GM12872 (cell line): Measurements from ENCODE around the gene TUBAL3.

Experiments
- CTCF ChIP-seq: IDR thresholded peaks from 3 replicates; pipeline ENCODE4 v1.5.1; 2011; ENCODE audit warnings: low read depth, mild to moderate bottlenecking, low read length, moderate library complexity; ENCODE audit not compliant: insufficient read depth

Gene TUBAL3

GRCh38 chr10:5370493-5371352 lies 33.9 kb downstream of the TUBAL3 start:
- no peak for TF ChIP-seq CTCF

DNA sequence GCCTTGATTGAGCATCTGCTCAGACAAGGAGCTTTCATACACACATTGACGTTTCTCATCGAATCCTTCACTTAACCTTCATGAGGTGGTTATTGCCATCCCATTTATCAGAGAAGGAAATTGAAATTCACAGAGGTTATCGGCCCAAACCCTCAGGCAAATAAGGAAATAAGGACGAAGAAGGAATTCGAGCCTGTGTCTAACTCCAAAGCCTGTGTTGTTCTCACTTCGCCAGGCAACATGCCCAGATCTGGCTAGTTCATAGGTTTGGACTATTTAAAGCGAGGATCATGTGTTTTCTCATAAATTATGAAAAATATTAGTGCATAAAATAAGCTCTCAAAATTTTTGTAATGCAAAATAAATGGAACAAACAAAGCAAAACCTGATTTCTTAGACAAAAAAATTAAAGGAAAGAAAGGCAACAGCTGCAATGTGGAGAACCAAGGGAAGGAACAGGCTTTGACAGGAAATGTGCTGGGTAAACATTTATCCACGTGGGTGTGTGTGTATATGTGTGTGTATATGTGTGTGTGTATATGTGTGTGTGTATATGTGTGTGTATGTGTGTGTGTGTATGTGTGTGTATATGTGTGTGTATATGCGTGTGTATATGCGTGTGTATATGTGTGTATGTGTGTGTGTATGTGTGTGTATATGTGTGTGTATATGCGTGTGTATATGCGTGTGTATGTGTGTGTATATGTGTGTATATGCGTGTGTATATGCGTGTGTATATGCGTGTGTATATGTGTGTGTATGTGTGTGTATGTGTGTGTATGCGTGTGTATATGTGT lies 35.1 kb downstream of the TUBAL3 start:
- TF ChIP-seq CTCF: no peak

GRCh38 chr10:5365928-5366327 lies 38.7 kb downstream of the TUBAL3 start:
- TF ChIP-seq CTCF: no peak

GRCh38 chr10:5364890-5365338 lies 39.7 kb downstream of the TUBAL3 start, which contains the start of gene UCN3:
TSS of gene UCN3 (plus strand) at chr10:5364966. CDS start at chr10:5373721, 8,755 bp downstream.
- TF ChIP-seq CTCF: no peak

GRCh38 chr10:5364374-5364773 lies 40.3 kb downstream of the TUBAL3 start:
- TF ChIP-seq CTCF: no peak

DNA sequence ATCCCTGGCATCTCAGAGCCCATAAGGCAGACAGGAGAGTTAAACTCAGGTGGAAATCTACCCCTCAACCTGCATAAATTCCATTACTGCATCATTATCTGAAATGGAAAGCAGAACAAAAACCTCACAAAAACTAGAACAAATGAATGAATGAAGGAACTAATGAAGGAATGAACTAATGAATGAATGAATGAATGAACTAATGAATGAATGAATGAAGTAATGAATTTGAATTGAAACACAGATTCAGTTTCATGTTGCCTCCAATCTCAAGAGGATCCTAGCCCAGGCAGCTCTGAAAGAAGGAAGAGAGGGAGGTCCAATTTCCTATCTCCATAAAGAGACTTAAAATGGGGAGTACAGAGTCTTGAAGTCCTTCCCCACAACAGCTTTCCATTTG lies 41.8 kb downstream of the TUBAL3 start:
- TF ChIP-seq CTCF: no peak

- TF ChIP-seq CTCF: no peak
Observed at GRCh38 chr10:5361966-5362365, 42.7 kb downstream of the TUBAL3 start.
